Pancreas (tissue), 10 donors: ENCODE data around the gene ARSK. TPM values are rescaled to one million over a fixed set of nuclear protein-coding genes. Genes with fewer than 3 reads are reported as not detected.

ENCODE experiments used
- ATAC-seq, 4 donors: fragments of 200-7000 bp; cut with Tn5 transposase; one replicate each; pipeline versions ENCODE4 v1.8.0 to v1.9.1; 2020; ENCODE audit warnings: mild to moderate bottlenecking in 4 of 4, moderate library complexity in 4 of 4
- DNase-seq, 6 donors: peaks; one replicate each; pipeline ENCODE4 v3.0.0-alpha.2; 2020
- FAIRE-seq: peaks from 2 replicates; lab custom pipeline; 2012; peaks lifted over from hg19 to GRCh38; lab: Jason Lieb, UNC
- H3K27ac ChIP-seq, 4 donors: fragments of 200-600 bp; sonication (generic); 1 replicate in 3 of 4; 2 replicates in 1 of 4; pipeline versions ENCODE4 v1.5.0 to v1.8.0; 2020
- H3K27me3 ChIP-seq, 4 donors: fragments of 200-600 bp; one replicate each; pipeline ENCODE4 v1.8.0; 2021
- H3K36me3 ChIP-seq, 3 donors: fragments of 200-600 bp; sonication (generic) in 1 of 3; one replicate each; pipeline versions ENCODE4 v1.5.0 to v1.8.0; 2020 to 2021
- H3K4me1 ChIP-seq, 3 donors: fragments of 200-600 bp; one replicate each; pipeline ENCODE4 v1.8.0; 2021
- H3K4me3 ChIP-seq, 4 donors: fragments of 200-600 bp; sonication (generic) in 2 of 4; one replicate each; pipeline versions ENCODE4 v1.5.0 to v1.8.0; 2020 to 2021
- H3K9me3 ChIP-seq, 4 donors: fragments of 200-600 bp; one replicate each; pipeline ENCODE4 v1.8.0; 2021
- CTCF ChIP-seq, 4 donors: fragments of 200-600 bp; sonication (generic) in 3 of 4; IDR thresholded peaks; one replicate each; pipeline versions ENCODE4 v1.5.0 to v1.8.0; 2021; ENCODE audit warnings: antibody characterized with exemption in 4 of 4
- WGBS, 2 donors: extraction: QIAGEN DNeasy Blood & Tissue Kit; methylation state at CpG; one replicate each; pipeline ENCODE4 v1.1.7; 2013; 5-methylcytosine and 5-hydroxymethylcytosine counted together
- intact Hi-C, 3 donors: fragments of 100-400 bp; cut with DNase I; formaldehyde crosslinking; loops; one replicate each; pipeline versions ENCODE4 v1.11.1 to v1.14.2; 2022
- polyA plus RNA-seq, 2 donors: library from polyadenylated mRNA; stranded (reverse); fragments of 200-250 nt; gene quantifications; one replicate each; pipeline ENCODE4 v1.2.3, GENCODE V29; 2013
- total RNA-seq, 6 donors: library from RNA; stranded (reverse); fragmentation: NEBNext Ultra II Directional in 4 of 6; extraction: Animal tissue kit (Norgen Biotek cat#: 25700) in 4 of 6; gene quantifications; one replicate each; pipeline versions ENCODE4 v1.2.1 to v1.2.4, GENCODE V29; 2021 to 2023
- donor health status: healthy with polysubstance abuse.
- donor health status: DM: no; HTN: no; CAD: no; lungs with moderate emphysema.
- donor health status: DM: no; HTN: no; CAD: no.
- donor health status: control.
- donor health status: control.
- donor health status: Bipolar disorder and iron deficiency.
- donor health status: DM: yes; HTN: yes; CAD: no.
- donor health status: DM: no; HTN: no; CAD: no.
- donor health status: DM: no; HTN: no; CAD: no.
- donor health status: DM: yes; HTN: yes; CAD: no.

ARSK gene
- total and polyA plus RNA-seq, 8 donors: 1.3 to 3.9 (median 3.2) TPM

- no peaks in the 10 kb centered on the region for H3K27me3 ChIP-seq
- 93% methylated on average over 3 of the region's 3 CpGs for WGBS, 2 donors
- no peak for DNase-seq
- no peaks in the 10 kb centered on the region for H3K9me3 ChIP-seq
- TF ChIP-seq CTCF (IDR thresholded peaks at IDR 0.05): no peak
- no peaks in the 10 kb centered on the region for H3K36me3 ChIP-seq
- intact Hi-C loops: loop anchor here in 1 of 3 donors (10.0 kb wide), 1 partner anchor 47 kb away; no protein-coding TSS in a partner anchor
- FAIRE-seq: no peak
- H3K4me1 ChIP-seq: no peaks in the 10 kb centered on the region
- H3K27ac ChIP-seq: no peak overlapping the region
- H3K4me3 ChIP-seq: no peak overlapping the region
- ATAC-seq: no peak
Measured at GRCh38 chr5:95611396-95611795, 56.5 kb downstream of the ARSK start.

- Histone ChIP-seq H3K9me3 (no peaks in the 10 kb centered on the region), H3K27me3 (no peaks in the 10 kb centered on the region), H3K4me1 (peaks cover 0 to 3% (median 0%) of the 10 kb centered on the region in 3 donors), H3K27ac (no peak overlapping the region), H3K4me3 (no peak overlapping the region), H3K36me3 (no peaks in the 10 kb centered on the region)
- DNase-seq (no peak), ATAC-seq (no peak), FAIRE-seq (no peak)
- intact Hi-C loops: loop anchor here in 1 of 3 donors (10.0 kb wide), 1 partner anchor 49 kb away; no protein-coding TSS in a partner anchor
- 96 to 100% methylated on average over 1 of the region's 1 CpG for WGBS, 2 donors
- no peak for TF ChIP-seq CTCF (IDR thresholded peaks at IDR 0.05)
Measured at GRCh38 chr5:95613514-95613913, 58.6 kb downstream of the ARSK start.

GRCh38 chr5:95615164-95615467 lies 60.2 kb downstream of the ARSK start:
- WGBS, 2 donors: 91 to 98% methylated on average over 1 of the region's 1 CpG
- DNase-seq: no peak
- intact Hi-C loops: loop anchor here in 1 of 3 donors (10.0 kb wide), 1 partner anchor 50 kb away; no protein-coding TSS in a partner anchor
- no peak for FAIRE-seq
- TF ChIP-seq CTCF (IDR thresholded peaks at IDR 0.05): no peak
- H3K4me1 ChIP-seq: peaks cover 0 to 3% (median 0%) of the 10 kb centered on the region in 3 donors
- no peaks in the 10 kb centered on the region for H3K36me3 ChIP-seq
- no peak overlapping the region for H3K27ac ChIP-seq
- no peak overlapping the region for H3K4me3 ChIP-seq
- no peaks in the 10 kb centered on the region for H3K27me3 ChIP-seq
- H3K9me3 ChIP-seq: no peaks in the 10 kb centered on the region
- ATAC-seq: no peak

- no peak overlapping the region for H3K27ac ChIP-seq
- no peak for TF ChIP-seq CTCF (IDR thresholded peaks at IDR 0.05)
- H3K4me3 ChIP-seq: no peak overlapping the region
- no peak for DNase-seq
- 94 to 95% methylated on average over 5 of the region's 5 CpGs for WGBS, 2 donors
- FAIRE-seq: no peak
- H3K4me1 ChIP-seq: peaks cover 0 to 8% (median under 1%) of the 10 kb centered on the region in 3 donors
- no peak for ATAC-seq
- H3K9me3 ChIP-seq: no peaks in the 10 kb centered on the region
- intact Hi-C loops: loop anchor here in 1 of 3 donors (10.0 kb wide), 1 partner anchor 52 kb away; no protein-coding TSS in a partner anchor
- no peaks in the 10 kb centered on the region for H3K27me3 ChIP-seq
- no peaks in the 10 kb centered on the region for H3K36me3 ChIP-seq
Measured at GRCh38 chr5:95617057-95617456, 62.2 kb downstream of the ARSK start.

- Histone ChIP-seq H3K4me3 (peak overlapping the region in 3 of 4 donors; percentile 38 to 73 (median 63)), H3K27me3 (no peaks in the 10 kb centered on the region), H3K27ac (no peak overlapping the region), H3K36me3 (no peaks in the 10 kb centered on the region), H3K9me3 (no peaks in the 10 kb centered on the region), H3K4me1 (peaks cover 12 to 17% (median 16%) of the 10 kb centered on the region in 3 donors)
- TF ChIP-seq CTCF (IDR thresholded peaks at IDR 0.05): no peak
- ATAC-seq (no peak), FAIRE-seq (no peak), DNase-seq (no peak)
- intact Hi-C loops: loop anchor here in 1 of 3 donors (10.0 kb wide), 1 partner anchor 54 kb away; no protein-coding TSS in a partner anchor
- WGBS, 2 donors: 84% methylated on average over 4 of the region's 4 CpGs
Measured at GRCh38 chr5:95619096-95619495, 64.2 kb downstream of the ARSK start.
